Neural crest cell (in vitro differentiated cells): ENCODE data around the gene RHOV. TPM values are rescaled to one million over a fixed set of nuclear protein-coding genes. Genes with fewer than 3 reads are reported as not detected.

Experiments
- DNase-seq: peaks from one replicate; pipeline ENCODE4 v3.0.0; 2021; ENCODE audit warnings: low read depth, mixed read lengths, low spot score
- H3K27ac Mint-ChIP-seq: one replicate; pipeline ENCODE4 v1.8.0; 2021; ENCODE audit warnings: mild to moderate bottlenecking, mixed read lengths; ENCODE audit not compliant: unreplicated experiment
- H3K27me3 Mint-ChIP-seq: 2 replicates; pipeline ENCODE4 v1.8.0; 2021; ENCODE audit warnings: low read depth, mild to moderate bottlenecking, mixed read lengths
- H3K36me3 Mint-ChIP-seq: 2 replicates; pipeline ENCODE4 v1.8.0; 2021; ENCODE audit warnings: low read depth, mild to moderate bottlenecking, mixed read lengths
- H3K4me1 Mint-ChIP-seq: 2 replicates; pipeline ENCODE4 v1.8.0; 2021; ENCODE audit warnings: mixed read lengths
- H3K4me3 Mint-ChIP-seq: one replicate; pipeline ENCODE4 v1.8.0; 2021; ENCODE audit warnings: mild to moderate bottlenecking, mixed read lengths
- H3K9me3 Mint-ChIP-seq: 2 replicates; pipeline ENCODE4 v1.8.0; 2021; ENCODE audit warnings: mixed read lengths
- total RNA-seq: library from RNA; stranded (reverse); gene quantifications from 2 replicates; pipeline ENCODE4 v1.2.1, GENCODE V29; 2021
- TF ChIP-seq, protein P1 (sequence below): fragments of 200-600 bp; sonication (generic); conservative IDR thresholded peaks from 2 replicates; pipeline ENCODE4 v1.5.0; 2021; ENCODE audit warnings: antibody characterized with exemption, mild to moderate bottlenecking

RHOV gene
- total RNA-seq, 1 donor from 2014 or later: 1.0 TPM

DNA sequence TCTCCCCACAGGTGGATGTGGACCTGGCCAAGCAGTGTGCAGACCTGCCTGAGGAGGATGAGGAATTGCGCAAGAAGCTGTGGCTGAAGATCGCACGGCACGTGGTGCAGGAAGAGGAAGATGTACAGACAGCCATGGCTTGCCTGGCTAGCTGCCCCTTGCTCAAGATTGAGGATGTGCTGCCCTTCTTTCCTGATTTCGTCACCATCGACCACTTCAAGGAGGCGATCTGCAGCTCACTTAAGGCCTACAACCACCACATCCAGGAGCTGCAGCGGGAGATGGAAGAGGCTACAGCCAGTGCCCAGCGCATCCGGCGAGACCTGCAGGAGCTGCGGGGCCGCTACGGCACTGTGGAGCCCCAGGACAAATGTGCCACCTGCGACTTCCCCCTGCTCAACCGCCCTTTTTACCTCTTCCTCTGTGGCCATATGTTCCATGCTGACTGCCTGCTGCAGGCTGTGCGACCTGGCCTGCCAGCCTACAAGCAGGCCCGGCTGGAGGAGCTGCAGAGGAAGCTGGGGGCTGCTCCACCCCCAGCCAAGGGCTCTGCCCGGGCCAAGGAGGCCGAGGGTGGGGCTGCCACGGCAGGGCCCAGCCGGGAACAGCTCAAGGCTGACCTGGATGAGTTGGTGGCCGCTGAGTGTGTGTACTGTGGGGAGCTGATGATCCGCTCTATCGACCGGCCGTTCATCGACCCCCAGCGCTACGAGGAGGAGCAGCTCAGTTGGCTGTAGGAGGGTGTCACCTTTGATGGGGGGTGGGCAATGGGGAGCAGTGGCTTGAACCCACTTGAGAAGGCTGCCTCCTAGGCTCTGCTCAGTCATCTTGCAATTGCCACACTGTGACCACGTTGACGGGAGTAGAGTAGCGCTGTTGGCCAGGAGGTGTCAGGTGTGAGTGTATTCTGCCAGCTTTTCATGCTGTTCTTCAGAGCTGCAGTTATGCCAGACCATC, 28.8 kb upstream of the RHOV start:
- peak overlapping the region; percentile 35 for H3K27ac Mint-ChIP-seq
- H3K4me1 Mint-ChIP-seq: peaks cover 11% of the 10 kb centered on the region
- TF ChIP-seq, protein P1, sequence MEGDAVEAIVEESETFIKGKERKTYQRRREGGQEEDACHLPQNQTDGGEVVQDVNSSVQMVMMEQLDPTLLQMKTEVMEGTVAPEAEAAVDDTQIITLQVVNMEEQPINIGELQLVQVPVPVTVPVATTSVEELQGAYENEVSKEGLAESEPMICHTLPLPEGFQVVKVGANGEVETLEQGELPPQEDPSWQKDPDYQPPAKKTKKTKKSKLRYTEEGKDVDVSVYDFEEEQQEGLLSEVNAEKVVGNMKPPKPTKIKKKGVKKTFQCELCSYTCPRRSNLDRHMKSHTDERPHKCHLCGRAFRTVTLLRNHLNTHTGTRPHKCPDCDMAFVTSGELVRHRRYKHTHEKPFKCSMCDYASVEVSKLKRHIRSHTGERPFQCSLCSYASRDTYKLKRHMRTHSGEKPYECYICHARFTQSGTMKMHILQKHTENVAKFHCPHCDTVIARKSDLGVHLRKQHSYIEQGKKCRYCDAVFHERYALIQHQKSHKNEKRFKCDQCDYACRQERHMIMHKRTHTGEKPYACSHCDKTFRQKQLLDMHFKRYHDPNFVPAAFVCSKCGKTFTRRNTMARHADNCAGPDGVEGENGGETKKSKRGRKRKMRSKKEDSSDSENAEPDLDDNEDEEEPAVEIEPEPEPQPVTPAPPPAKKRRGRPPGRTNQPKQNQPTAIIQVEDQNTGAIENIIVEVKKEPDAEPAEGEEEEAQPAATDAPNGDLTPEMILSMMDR: no peak
- H3K9me3 Mint-ChIP-seq: no peaks in the 10 kb centered on the region
- H3K36me3 Mint-ChIP-seq: peaks cover 2% of the 10 kb centered on the region
- H3K4me3 Mint-ChIP-seq: peak overlapping the region; percentile 15
- no peak for DNase-seq
- H3K27me3 Mint-ChIP-seq: no peaks in the 10 kb centered on the region

GRCh38 chr15:40901053-40901443, 27.0 kb upstream of the RHOV start:
- Mint-ChIP-seq H3K4me3 (no peak overlapping the region), H3K9me3 (no peaks in the 10 kb centered on the region), H3K27ac (no peak overlapping the region), H3K36me3 (peaks cover 7% of the 10 kb centered on the region), H3K27me3 (no peaks in the 10 kb centered on the region), H3K4me1 (peaks cover 12% of the 10 kb centered on the region)
- DNase-seq: no peak
- TF ChIP-seq, protein P1: no peak

DNA sequence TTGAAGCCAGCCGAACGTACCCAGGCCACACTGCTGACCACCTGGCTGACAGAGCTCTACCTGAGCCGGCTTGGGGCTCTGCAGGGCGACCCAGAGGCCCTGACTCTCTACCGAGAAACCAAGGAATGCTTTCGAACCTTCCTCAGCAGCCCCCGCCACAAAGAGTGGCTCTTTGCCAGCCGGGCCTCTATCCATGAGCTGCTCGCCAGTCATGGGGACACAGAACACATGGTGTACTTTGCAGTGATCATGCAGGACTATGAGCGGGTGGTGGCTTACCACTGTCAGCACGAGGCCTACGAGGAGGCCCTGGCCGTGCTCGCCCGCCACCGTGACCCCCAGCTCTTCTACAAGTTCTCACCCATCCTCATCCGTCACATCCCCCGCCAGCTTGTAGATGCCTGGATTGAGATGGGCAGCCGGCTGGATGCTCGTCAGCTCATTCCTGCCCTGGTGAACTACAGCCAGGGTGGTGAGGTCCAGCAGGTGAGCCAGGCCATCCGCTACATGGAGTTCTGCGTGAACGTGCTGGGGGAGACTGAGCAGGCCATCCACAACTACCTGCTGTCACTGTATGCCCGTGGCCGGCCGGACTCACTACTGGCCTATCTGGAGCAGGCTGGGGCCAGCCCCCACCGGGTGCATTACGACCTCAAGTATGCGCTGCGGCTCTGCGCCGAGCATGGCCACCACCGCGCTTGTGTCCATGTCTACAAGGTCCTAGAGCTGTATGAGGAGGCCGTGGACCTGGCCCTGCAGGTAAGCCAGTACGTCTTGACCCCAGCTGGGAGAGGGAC, 26.4 kb upstream of the RHOV start:
- Mint-ChIP-seq H3K4me3 (no peak overlapping the region), H3K27ac (no peak overlapping the region), H3K27me3 (no peaks in the 10 kb centered on the region), H3K9me3 (no peaks in the 10 kb centered on the region), H3K4me1 (peaks cover 14% of the 10 kb centered on the region), H3K36me3 (peaks cover 7% of the 10 kb centered on the region)
- DNase-seq: no peak
- TF ChIP-seq, protein P1: no peak

DNA sequence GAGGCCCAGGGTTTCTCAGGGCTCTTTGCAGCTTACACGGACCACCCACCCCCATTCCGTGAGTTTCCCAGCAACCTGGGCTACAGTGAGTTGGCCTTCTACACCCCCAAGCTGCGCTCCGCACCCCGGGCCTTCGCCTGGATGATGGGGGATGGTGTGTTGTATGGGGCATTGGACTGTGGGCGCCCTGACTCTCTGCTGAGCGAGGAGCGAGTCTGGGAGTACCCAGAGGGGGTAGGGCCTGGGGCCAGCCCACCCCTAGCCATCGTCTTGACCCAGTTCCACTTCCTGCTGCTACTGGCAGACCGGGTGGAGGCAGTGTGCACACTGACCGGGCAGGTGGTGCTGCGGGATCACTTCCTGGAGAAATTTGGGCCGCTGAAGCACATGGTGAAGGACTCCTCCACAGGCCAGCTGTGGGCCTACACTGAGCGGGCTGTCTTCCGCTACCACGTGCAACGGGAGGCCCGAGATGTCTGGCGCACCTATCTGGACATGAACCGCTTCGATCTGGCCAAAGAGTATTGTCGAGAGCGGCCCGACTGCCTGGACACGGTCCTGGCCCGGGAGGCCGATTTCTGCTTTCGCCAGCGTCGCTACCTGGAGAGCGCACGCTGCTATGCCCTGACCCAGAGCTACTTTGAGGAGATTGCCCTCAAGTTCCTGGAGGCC, 25.6 kb upstream of the RHOV start:
- no peak for DNase-seq
- H3K4me3 Mint-ChIP-seq: no peak overlapping the region
- no peak overlapping the region for H3K27ac Mint-ChIP-seq
- TF ChIP-seq, protein P1: no peak
- no peaks in the 10 kb centered on the region for H3K27me3 Mint-ChIP-seq
- H3K9me3 Mint-ChIP-seq: no peaks in the 10 kb centered on the region
- H3K4me1 Mint-ChIP-seq: peaks cover 21% of the 10 kb centered on the region
- peaks cover 10% of the 10 kb centered on the region for H3K36me3 Mint-ChIP-seq
